CD4-positive, alpha-beta T cell (primary cell): ENCODE measurements around the gene GABRB3. TPM values are rescaled to one million over a fixed set of nuclear protein-coding genes. Genes with fewer than 3 reads are reported as not detected.
A peak's percentile ranks its signal among the peaks of the same experiment; 100 is the strongest.

Experiments
- ATAC-seq: fragments of 200-7000 bp; cut with Tn5 transposase; one replicate; pipeline ENCODE4 v1.10.0; 2022; ENCODE audit warnings: mild to moderate bottlenecking; ENCODE audit not compliant: poor library complexity
- CTCF ChIA-PET: fragments of 350-600 bp; sonication (Branson Sonifier 250); formaldehyde crosslinking; loops from one replicate; lab custom pipeline; 2021; ENCODE audit warnings: antibody characterized with exemption, inconsistent platforms; lab: Charles Lee
- POLR2A ChIA-PET: fragments of 350-600 bp; sonication (Branson Sonifier 250); formaldehyde crosslinking; loops from one replicate; lab custom pipeline; 2021; ENCODE audit warnings: antibody characterized with exemption, inconsistent platforms; lab: Charles Lee
- DNase-seq, 14 experiments: peaks; one replicate each; pipeline ENCODE4 v3.0.0-alpha.2; 2013 to 2020; ENCODE audit warnings: mixed read lengths in 2 of 14
- H3K27ac ChIP-seq, 2 donors: one replicate each; pipeline versions ENCODE4 v1.5.1 to v1.7.0; 2013; ENCODE audit warnings: low read length in 2 of 2, low read depth in 1 of 2, mild to moderate bottlenecking in 1 of 2
- H3K27me3 ChIP-seq, 2 experiments: 1 replicate in 1 of 2; 2 replicates in 1 of 2; pipeline versions ENCODE4 v1.6.1 to v1.7.0; 2013; ENCODE audit warnings: low read length in 2 of 2, control low read depth in 1 of 2, mild to moderate bottlenecking in 1 of 2, moderate library complexity in 1 of 2; ENCODE audit not compliant: insufficient read depth in 2 of 2, control insufficient read depth in 1 of 2
- H3K36me3 ChIP-seq: one replicate; pipeline ENCODE4 v1.6.1; 2013; ENCODE audit warnings: low read length, control low read depth; ENCODE audit not compliant: insufficient read depth
- H3K4me1 ChIP-seq: one replicate; pipeline ENCODE4 v1.6.1; 2013; ENCODE audit warnings: low read length, control low read depth; ENCODE audit not compliant: insufficient read depth
- H3K4me3 ChIP-seq: one replicate; pipeline ENCODE4 v1.5.1; 2013; ENCODE audit warnings: mild to moderate bottlenecking, low read length, moderate library complexity
- H3K9me3 ChIP-seq, 2 experiments: 1 replicate in 1 of 2; 2 replicates in 1 of 2; pipeline versions ENCODE4 v1.6.1 to v1.7.0; 2013; ENCODE audit warnings: low read length in 2 of 2, mild to moderate bottlenecking in 2 of 2, control low read depth in 1 of 2, moderate library complexity in 1 of 2; ENCODE audit not compliant: control insufficient read depth in 1 of 2, insufficient read depth in 1 of 2
- H3K27ac Mint-ChIP-seq: one replicate; pipeline ENCODE4 v1.8.0; 2020; ENCODE audit warnings: mixed read lengths
- H3K27me3 Mint-ChIP-seq: one replicate; pipeline ENCODE4 v1.8.0; 2021; ENCODE audit warnings: mixed read lengths
- H3K36me3 Mint-ChIP-seq: one replicate; pipeline ENCODE4 v1.8.0; 2021; ENCODE audit warnings: low read depth, mixed read lengths
- H3K4me1 Mint-ChIP-seq: one replicate; pipeline ENCODE4 v1.8.0; 2021; ENCODE audit warnings: low read depth, mixed read lengths
- H3K4me3 Mint-ChIP-seq: one replicate; pipeline ENCODE4 v1.8.0; 2020; ENCODE audit warnings: mild to moderate bottlenecking, mixed read lengths
- H3K9me3 Mint-ChIP-seq: one replicate; pipeline ENCODE4 v1.8.0; 2020; ENCODE audit warnings: mixed read lengths
- intact Hi-C, 2 experiments: fragments of 100-400 bp; cut with DNase I in 1 of 2; cut with micrococcal nuclease in 1 of 2; formaldehyde crosslinking; loops; one replicate each; pipeline versions ENCODE4 v1.15.1 to v1.9.0; 2023 to 2025; cut with DNase I, micrococcal nuclease
- total RNA-seq, 174 experiments: library from RNA in 2 of 174; stranded (reverse) in 2 of 174; gene quantifications; one replicate each; pipeline ENCODE4 v1.2.3 and lab custom pipeline; 2021 to 2026
- TF ChIP-seq, protein P1 (sequence below): fragments of 200-600 bp; IDR thresholded peaks from one replicate; pipeline ENCODE4 v1.8.0; 2022; ENCODE audit warnings: antibody characterized with exemption, mild to moderate bottlenecking

The GABRB3 gene
- total RNA-seq, 2 experiments from 2014 or later, result not detected

DNA sequence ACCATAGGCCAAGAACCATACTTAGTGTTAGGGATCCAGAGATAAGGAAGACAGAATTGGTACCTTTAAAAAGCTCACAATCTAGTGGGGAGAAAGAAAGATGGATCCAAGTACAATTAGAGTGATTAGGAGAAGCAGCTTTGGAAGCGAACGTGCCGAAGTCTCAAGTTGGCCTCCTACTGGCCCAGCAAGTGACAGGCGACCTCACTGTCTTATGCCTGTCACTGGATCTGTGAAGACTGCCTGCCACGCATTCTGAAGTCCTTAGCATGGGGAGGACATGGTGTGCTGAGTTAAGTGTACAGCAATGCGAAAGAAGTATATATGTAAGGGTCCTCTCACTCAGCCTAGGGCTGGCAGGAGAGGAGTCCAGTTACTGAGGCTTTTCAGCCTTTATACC, 141.0 kb downstream of the GABRB3 start:
- Mint-ChIP-seq H3K9me3 (peaks cover 10% of the 10 kb centered on the region), H3K36me3 (no peaks in the 10 kb centered on the region), H3K4me1 (no peaks in the 10 kb centered on the region), H3K4me3 (no peak overlapping the region), H3K27me3 (no peaks in the 10 kb centered on the region), H3K27ac (no peak overlapping the region)
- Histone ChIP-seq H3K27me3 (no peaks in the 10 kb centered on the region), H3K4me3 (no peak overlapping the region), H3K9me3 (peaks cover 0 to 22% of the 10 kb centered on the region in 2 experiments), H3K36me3 (no peaks in the 10 kb centered on the region), H3K27ac (no peak overlapping the region), H3K4me1 (no peaks in the 10 kb centered on the region)
- ChIA-PET CTCF (no interaction called here), POLR2A (no interaction called here)
- TF ChIP-seq, protein P1, sequence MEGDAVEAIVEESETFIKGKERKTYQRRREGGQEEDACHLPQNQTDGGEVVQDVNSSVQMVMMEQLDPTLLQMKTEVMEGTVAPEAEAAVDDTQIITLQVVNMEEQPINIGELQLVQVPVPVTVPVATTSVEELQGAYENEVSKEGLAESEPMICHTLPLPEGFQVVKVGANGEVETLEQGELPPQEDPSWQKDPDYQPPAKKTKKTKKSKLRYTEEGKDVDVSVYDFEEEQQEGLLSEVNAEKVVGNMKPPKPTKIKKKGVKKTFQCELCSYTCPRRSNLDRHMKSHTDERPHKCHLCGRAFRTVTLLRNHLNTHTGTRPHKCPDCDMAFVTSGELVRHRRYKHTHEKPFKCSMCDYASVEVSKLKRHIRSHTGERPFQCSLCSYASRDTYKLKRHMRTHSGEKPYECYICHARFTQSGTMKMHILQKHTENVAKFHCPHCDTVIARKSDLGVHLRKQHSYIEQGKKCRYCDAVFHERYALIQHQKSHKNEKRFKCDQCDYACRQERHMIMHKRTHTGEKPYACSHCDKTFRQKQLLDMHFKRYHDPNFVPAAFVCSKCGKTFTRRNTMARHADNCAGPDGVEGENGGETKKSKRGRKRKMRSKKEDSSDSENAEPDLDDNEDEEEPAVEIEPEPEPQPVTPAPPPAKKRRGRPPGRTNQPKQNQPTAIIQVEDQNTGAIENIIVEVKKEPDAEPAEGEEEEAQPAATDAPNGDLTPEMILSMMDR, result no peak
- DNase-seq, result no peak
- no peak for ATAC-seq
- intact Hi-C loops, result no loop called here

DNA sequence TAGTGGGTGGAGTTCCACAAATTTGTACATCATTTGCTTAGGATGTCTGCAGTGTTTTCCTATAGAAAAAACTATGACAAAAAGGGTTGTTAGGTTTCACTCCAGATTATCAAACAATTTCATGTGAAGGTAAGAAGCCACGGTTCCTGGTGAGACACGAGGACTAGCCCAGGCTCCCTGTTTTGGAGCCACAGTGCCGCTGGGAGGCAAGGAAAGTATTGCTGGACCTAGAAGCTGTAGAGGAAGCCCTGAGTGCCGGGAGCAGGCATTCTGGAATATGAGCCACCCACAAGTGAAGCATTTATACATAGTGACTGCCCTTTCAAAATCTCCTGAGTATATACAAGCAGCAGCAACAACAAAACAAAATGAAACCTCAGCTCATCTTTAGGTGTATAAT, 142.0 kb downstream of the GABRB3 start:
- Histone ChIP-seq H3K9me3 (peaks cover 0 to 22% of the 10 kb centered on the region in 2 experiments), H3K36me3 (no peaks in the 10 kb centered on the region), H3K4me3 (no peak overlapping the region), H3K27ac (no peak overlapping the region), H3K27me3 (no peaks in the 10 kb centered on the region), H3K4me1 (no peaks in the 10 kb centered on the region)
- no peak overlapping the region for H3K4me3 Mint-ChIP-seq
- no peaks in the 10 kb centered on the region for H3K36me3 Mint-ChIP-seq
- POLR2A ChIA-PET, result no interaction called here
- H3K27me3 Mint-ChIP-seq, result no peaks in the 10 kb centered on the region
- intact Hi-C loops, result no loop called here
- CTCF ChIA-PET, result no interaction called here
- ATAC-seq (no peak), DNase-seq (no peak)
- TF ChIP-seq, protein P1, result no peak
- no peaks in the 10 kb centered on the region for H3K4me1 Mint-ChIP-seq
- H3K9me3 Mint-ChIP-seq, result peaks cover 15% of the 10 kb centered on the region
- no peak overlapping the region for H3K27ac Mint-ChIP-seq

DNA sequence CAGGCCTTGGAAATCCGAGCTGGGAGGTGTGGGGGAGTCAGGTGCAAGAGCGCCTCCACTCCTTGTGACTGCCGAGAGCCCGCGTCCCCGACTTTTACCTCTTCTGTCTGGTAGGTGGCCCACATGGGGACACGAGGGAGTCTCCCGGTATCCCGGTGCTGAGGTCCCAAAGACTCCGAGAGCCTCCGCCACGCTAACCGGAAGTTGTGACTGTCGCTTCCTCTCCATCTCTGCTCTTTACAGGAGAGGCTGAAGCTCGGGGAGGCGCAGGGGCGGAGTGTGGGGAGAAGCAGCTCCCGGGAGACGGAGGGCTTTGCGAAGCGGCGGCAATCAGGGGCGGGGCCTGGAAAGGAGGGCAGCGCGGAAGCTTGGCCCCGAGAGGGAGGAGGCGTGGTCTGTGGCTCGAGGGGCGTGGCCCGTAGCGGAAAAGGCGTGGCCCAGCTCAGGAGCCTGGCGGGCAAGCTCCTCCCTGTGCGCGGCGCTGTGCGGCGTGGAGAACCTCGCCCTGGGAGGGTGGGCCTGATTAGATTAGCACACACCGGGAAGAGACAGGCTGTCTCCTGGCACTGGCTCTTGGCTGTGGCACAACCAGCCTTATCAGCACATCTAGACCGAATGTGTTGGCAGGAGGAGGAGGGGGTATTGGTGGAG, 143.9 kb downstream of the GABRB3 start:
- H3K4me1 Mint-ChIP-seq, result no peaks in the 10 kb centered on the region

More for the DNA sequence above, 143.9 kb downstream of the GABRB3 start:
- TF ChIP-seq, protein P1, result no peak
- peaks cover 0 to 31% of the 10 kb centered on the region in 2 experiments for H3K9me3 ChIP-seq
- no peak overlapping the region for H3K27ac ChIP-seq
- H3K36me3 ChIP-seq, result no peaks in the 10 kb centered on the region
- CTCF ChIA-PET, result no interaction called here
- DNase-seq (peak in 5 of 14 experiments; percentile 1 to 29 (median 4)), ATAC-seq (no peak)
- Mint-ChIP-seq H3K27ac (no peak overlapping the region), H3K4me3 (no peak overlapping the region), H3K27me3 (no peaks in the 10 kb centered on the region), H3K36me3 (no peaks in the 10 kb centered on the region), H3K9me3 (peaks cover 12% of the 10 kb centered on the region)
- intact Hi-C loops, result no loop called here
- H3K4me3 ChIP-seq, result no peak overlapping the region
- H3K27me3 ChIP-seq, result no peaks in the 10 kb centered on the region
- H3K4me1 ChIP-seq, result no peaks in the 10 kb centered on the region
- POLR2A ChIA-PET, result no interaction called here
